T-helper 2 cell treated with Interferon-gamma antibody and Interleukin-4, amounts not matched to agents 5 μg/mL and 100 μg/mL, for 36 hours (primary cell): ENCODE measurements around the gene ZDHHC23.

Source experiments
- DNase-seq: peaks from one replicate; pipeline ENCODE4 v3.0.0; 2021; ENCODE audit warnings: low spot score
- H3K27ac Mint-ChIP-seq: one replicate; pipeline ENCODE4 v1.8.0; 2021; ENCODE audit warnings: mild to moderate bottlenecking, mixed read lengths
- H3K27me3 Mint-ChIP-seq: one replicate; pipeline ENCODE4 v1.8.0; 2021; ENCODE audit warnings: low read depth, mixed read lengths
- H3K36me3 Mint-ChIP-seq: one replicate; pipeline ENCODE4 v1.8.0; 2021; ENCODE audit warnings: low read depth, mixed read lengths
- H3K4me1 Mint-ChIP-seq: one replicate; pipeline ENCODE4 v1.8.0; 2021; ENCODE audit warnings: low read depth, mixed read lengths
- H3K4me3 Mint-ChIP-seq: one replicate; pipeline ENCODE4 v1.8.0; 2022; ENCODE audit warnings: mild to moderate bottlenecking, moderate library complexity, mixed read lengths
- H3K9me3 Mint-ChIP-seq: one replicate; pipeline ENCODE4 v1.8.0; 2021; ENCODE audit warnings: mixed read lengths

The ZDHHC23 gene, protein sequence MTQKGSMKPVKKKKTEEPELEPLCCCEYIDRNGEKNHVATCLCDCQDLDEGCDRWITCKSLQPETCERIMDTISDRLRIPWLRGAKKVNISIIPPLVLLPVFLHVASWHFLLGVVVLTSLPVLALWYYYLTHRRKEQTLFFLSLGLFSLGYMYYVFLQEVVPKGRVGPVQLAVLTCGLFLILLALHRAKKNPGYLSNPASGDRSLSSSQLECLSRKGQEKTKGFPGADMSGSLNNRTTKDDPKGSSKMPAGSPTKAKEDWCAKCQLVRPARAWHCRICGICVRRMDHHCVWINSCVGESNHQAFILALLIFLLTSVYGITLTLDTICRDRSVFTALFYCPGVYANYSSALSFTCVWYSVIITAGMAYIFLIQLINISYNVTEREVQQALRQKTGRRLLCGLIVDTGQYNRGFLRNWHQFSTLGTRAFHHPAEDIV

GRCh38 chr3:113947372-113948014 is at the start of gene ZDHHC23:
Gene ZDHHC23, plus strand, starts transcription at chr3:113948013. Its CDS starts 790 bp downstream, at chr3:113948803.
- DNase-seq, result peak; percentile 71
- peak within 1 kb of the TSS; percentile 80 for H3K4me3 Mint-ChIP-seq
- H3K36me3 Mint-ChIP-seq, result no peaks in the 10 kb centered on the region
- peak within 1 kb of the TSS; percentile 60 for H3K27ac Mint-ChIP-seq
- peaks cover 52% of the 10 kb centered on the region for H3K27me3 Mint-ChIP-seq
- peaks cover 7% of the 10 kb centered on the region for H3K4me1 Mint-ChIP-seq
- H3K9me3 Mint-ChIP-seq, result no peaks in the 10 kb centered on the region

- H3K4me1 Mint-ChIP-seq, result peaks cover 2% of the 10 kb centered on the region
- H3K27ac Mint-ChIP-seq, result no peak overlapping the region
- no peak for DNase-seq
- H3K36me3 Mint-ChIP-seq, result no peaks in the 10 kb centered on the region
- H3K4me3 Mint-ChIP-seq, result no peak overlapping the region
- no peaks in the 10 kb centered on the region for H3K9me3 Mint-ChIP-seq
- peaks cover 2% of the 10 kb centered on the region for H3K27me3 Mint-ChIP-seq
Measured at GRCh38 chr3:113898892-113899291, 48.9 kb upstream of the ZDHHC23 start.

DNA sequence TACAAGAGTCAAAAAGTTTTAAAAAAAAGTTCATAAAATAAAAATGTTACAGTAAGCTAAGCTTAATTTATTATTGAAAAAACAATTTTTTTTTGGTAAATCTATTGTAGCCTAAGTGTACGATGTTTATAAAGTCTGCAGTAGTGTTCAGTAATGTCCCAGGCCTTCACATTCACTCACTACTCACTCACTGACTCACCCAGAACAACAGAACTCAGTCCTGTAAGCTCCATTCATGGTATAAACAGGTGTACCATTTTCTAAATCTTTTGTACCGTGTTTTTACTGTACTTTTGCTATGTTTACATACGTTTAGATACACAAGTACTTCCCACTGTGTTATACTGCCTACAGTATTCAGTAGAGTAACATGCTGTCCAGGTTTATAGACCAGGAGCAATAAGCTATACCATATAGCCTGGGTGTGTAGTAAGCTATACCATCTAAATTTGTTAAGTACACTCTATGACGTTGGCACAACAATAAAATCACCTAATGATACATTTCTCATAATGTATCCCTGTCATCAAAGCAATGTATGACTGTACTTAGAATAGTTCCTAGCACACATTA is 41.2 kb upstream of the ZDHHC23 start:
- no peaks in the 10 kb centered on the region for H3K4me1 Mint-ChIP-seq
- no peaks in the 10 kb centered on the region for H3K9me3 Mint-ChIP-seq
- H3K27me3 Mint-ChIP-seq, result peaks cover 3% of the 10 kb centered on the region
- H3K4me3 Mint-ChIP-seq, result no peak overlapping the region
- H3K27ac Mint-ChIP-seq, result no peak overlapping the region
- DNase-seq, result no peak
- H3K36me3 Mint-ChIP-seq, result no peaks in the 10 kb centered on the region

DNA sequence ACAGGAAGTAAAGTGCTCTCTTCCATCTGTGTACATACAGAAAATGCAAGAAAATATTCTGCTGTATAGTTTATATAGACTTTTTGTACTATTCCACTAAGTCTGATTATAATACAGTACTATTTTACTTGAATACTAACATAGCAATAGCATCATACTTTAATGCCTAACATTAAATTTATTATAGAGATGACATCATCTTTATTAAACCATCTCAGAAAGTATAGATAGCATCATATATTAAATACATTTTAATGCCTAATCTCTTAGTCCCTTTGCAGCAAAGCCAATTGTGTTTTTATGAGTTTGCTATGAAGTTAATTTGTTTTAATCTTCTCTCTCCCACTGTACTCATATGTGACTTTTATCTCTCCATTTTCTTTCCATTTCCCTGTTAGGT is 39.7 kb upstream of the ZDHHC23 start:
- peaks cover 3% of the 10 kb centered on the region for H3K27me3 Mint-ChIP-seq
- H3K27ac Mint-ChIP-seq, result no peak overlapping the region
- no peak overlapping the region for H3K4me3 Mint-ChIP-seq
- peaks cover 5% of the 10 kb centered on the region for H3K4me1 Mint-ChIP-seq
- H3K9me3 Mint-ChIP-seq, result no peaks in the 10 kb centered on the region
- no peak for DNase-seq
- H3K36me3 Mint-ChIP-seq, result no peaks in the 10 kb centered on the region

- Mint-ChIP-seq H3K36me3 (no peaks in the 10 kb centered on the region), H3K27ac (no peak overlapping the region), H3K4me3 (no peak overlapping the region), H3K27me3 (peaks cover 5% of the 10 kb centered on the region), H3K9me3 (no peaks in the 10 kb centered on the region), H3K4me1 (peaks cover 5% of the 10 kb centered on the region)
- DNase-seq, result no peak
Measured at GRCh38 chr3:113910966-113911365, 36.8 kb upstream of the ZDHHC23 start.

- no peaks in the 10 kb centered on the region for H3K9me3 Mint-ChIP-seq
- H3K27ac Mint-ChIP-seq, result peak overlapping the region; percentile 10
- DNase-seq, result peak; percentile 18
- peaks cover 5% of the 10 kb centered on the region for H3K27me3 Mint-ChIP-seq
- H3K36me3 Mint-ChIP-seq, result no peaks in the 10 kb centered on the region
- H3K4me1 Mint-ChIP-seq, result peaks cover 5% of the 10 kb centered on the region
- H3K4me3 Mint-ChIP-seq, result peak overlapping the region; percentile 68
Measured at GRCh38 chr3:113912552-113913236, 35.1 kb upstream of the ZDHHC23 start.

DNA sequence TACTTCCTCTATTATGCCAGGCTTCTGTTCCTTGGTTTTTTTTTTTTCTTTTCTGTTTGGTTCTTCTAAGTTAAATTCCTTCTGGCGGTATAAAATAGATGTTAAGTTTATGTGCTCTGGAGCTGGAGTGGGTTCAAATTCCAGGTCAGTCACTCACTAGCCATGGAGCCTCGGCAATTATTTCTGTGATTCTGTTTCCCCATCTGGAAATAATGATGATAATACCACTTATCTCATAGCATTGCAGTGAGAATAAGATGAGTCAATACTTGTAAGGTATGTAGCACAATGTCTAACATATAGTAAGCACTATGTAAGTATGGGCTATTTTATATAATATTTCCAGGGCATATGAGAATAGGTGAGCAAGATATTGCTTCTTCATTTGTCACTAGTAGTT is 33.2 kb upstream of the ZDHHC23 start:
- Mint-ChIP-seq H3K27ac (no peak overlapping the region), H3K9me3 (no peaks in the 10 kb centered on the region), H3K4me1 (peaks cover 5% of the 10 kb centered on the region), H3K36me3 (no peaks in the 10 kb centered on the region), H3K27me3 (peaks cover 6% of the 10 kb centered on the region), H3K4me3 (no peak overlapping the region)
- no peak for DNase-seq

DNA sequence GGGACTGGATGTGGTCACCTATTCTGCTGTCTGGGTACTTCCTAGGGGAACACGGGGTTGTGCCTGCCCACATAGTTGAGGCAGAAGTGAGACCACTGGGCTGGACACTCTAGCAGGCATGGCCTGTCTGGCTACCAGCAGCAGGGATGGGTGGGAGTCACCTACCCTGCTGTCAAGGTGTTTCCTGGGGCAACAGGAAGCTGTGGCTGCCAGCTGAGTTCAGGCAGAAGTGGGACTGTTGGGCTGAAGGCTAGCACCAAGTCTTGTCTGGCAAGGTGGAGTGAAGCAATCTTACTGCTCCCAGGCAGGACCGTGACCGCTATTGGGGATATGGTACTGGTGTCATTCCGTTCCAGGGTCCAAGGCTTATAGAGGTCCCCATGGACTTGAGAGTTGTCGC is 20.3 kb upstream of the ZDHHC23 start:
- no peak overlapping the region for H3K4me3 Mint-ChIP-seq
- peaks cover 5% of the 10 kb centered on the region for H3K27me3 Mint-ChIP-seq
- DNase-seq, result no peak
- H3K27ac Mint-ChIP-seq, result no peak overlapping the region
- no peaks in the 10 kb centered on the region for H3K36me3 Mint-ChIP-seq
- no peaks in the 10 kb centered on the region for H3K4me1 Mint-ChIP-seq
- H3K9me3 Mint-ChIP-seq, result peaks cover 17% of the 10 kb centered on the region

- no peak overlapping the region for H3K27ac Mint-ChIP-seq
- no peak for DNase-seq
- peak overlapping the region; percentile 80 for H3K4me3 Mint-ChIP-seq
- no peaks in the 10 kb centered on the region for H3K36me3 Mint-ChIP-seq
- H3K9me3 Mint-ChIP-seq, result no peaks in the 10 kb centered on the region
- peaks cover 7% of the 10 kb centered on the region for H3K4me1 Mint-ChIP-seq
- H3K27me3 Mint-ChIP-seq, result peaks cover 55% of the 10 kb centered on the region
Measured at GRCh38 chr3:113946831-113947230, 982 bp upstream of the ZDHHC23 start.

DNA sequence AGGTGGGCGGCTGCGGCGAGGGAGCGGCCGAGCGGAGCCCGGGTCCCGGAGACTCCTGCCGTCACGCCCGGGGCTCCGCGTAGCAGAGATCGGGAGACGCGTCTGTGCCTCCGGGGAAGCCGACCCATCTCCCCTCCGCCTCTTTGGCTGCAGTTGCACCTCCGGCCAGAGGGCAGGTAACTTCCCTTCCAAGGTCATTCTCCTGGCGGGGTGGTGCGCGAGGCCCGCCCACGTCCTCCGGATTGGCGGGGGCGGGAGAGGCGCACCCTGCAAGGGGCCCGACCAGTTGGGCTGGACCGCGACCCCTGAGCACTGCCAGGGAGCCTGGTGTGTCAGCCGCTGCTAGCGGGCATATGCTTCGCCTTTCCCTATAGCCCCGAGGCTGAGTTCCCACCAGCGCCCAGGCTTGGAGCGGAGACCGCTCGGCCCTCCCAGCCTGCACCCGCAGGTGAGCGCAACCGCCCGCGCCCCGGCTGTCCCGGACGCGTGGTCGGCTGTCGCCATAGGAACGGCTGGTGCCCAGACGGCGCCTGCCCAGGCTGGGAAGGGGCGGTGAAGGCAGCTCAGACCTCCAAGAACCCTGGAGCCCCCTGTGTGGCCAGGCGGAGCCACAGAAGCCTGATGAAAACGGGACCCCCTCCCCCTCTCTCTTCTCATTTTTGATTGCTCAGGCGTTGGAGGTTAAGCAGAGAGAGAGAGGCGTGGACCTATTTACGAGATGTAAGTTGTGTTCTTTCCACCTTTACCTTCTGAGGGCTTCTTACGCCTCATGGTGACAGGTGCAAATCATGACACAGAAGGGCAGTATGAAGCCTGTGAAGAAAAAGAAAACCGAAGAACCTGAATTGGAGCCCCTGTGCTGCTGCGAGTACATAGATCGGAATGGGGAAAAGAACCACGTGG is 453 bp downstream of the ZDHHC23 start:
- Mint-ChIP-seq H3K9me3 (no peaks in the 10 kb centered on the region), H3K36me3 (no peaks in the 10 kb centered on the region), H3K4me3 (peak overlapping the region; percentile 60), H3K27me3 (peaks cover 53% of the 10 kb centered on the region), H3K27ac (no peak overlapping the region), H3K4me1 (peaks cover 8% of the 10 kb centered on the region)
- no peak for DNase-seq

GRCh38 chr3:113952921-113953320 is 5.1 kb downstream of the ZDHHC23 start:
- no peak for DNase-seq
- H3K9me3 Mint-ChIP-seq, result no peaks in the 10 kb centered on the region
- H3K27me3 Mint-ChIP-seq, result peaks cover 29% of the 10 kb centered on the region
- no peaks in the 10 kb centered on the region for H3K36me3 Mint-ChIP-seq
- no peak overlapping the region for H3K27ac Mint-ChIP-seq
- H3K4me1 Mint-ChIP-seq, result peaks cover 11% of the 10 kb centered on the region
- H3K4me3 Mint-ChIP-seq, result no peak overlapping the region

DNA sequence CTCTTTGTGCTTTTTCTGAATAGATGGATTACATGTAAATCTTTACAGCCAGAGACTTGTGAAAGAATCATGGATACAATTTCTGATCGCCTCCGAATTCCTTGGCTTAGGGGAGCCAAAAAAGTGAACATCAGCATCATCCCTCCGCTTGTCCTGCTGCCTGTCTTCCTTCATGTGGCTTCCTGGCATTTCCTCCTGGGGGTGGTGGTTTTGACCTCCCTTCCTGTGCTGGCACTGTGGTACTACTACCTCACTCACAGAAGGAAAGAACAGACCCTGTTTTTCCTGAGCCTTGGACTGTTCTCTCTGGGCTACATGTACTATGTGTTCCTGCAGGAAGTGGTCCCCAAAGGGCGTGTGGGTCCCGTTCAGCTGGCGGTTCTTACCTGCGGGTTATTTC is 5.9 kb downstream of the ZDHHC23 start:
- Mint-ChIP-seq H3K4me1 (peaks cover 10% of the 10 kb centered on the region), H3K36me3 (no peaks in the 10 kb centered on the region), H3K4me3 (no peak overlapping the region), H3K27me3 (peaks cover 26% of the 10 kb centered on the region), H3K9me3 (no peaks in the 10 kb centered on the region), H3K27ac (no peak overlapping the region)
- no peak for DNase-seq

DNA sequence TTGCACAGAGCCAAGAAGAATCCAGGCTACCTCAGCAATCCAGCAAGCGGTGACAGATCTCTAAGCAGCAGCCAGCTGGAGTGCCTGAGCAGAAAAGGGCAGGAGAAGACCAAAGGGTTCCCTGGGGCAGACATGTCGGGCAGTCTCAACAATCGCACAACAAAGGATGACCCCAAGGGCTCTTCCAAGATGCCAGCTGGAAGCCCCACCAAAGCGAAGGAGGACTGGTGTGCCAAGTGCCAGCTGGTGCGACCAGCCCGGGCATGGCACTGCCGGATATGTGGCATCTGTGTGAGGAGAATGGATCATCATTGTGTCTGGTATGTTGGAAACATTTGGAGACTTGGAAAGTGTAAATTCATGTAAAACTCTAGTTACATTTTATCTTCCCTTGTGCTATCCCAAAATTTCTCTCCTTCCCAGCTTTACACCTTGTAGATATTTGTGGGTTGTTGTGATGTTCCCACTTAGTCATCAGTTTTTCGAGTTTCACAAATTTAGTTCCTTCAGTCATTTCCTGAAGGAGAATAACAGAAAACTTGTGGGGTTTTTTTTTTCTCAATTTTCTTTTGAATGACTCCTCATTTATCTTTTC is 6.4 kb downstream of the ZDHHC23 start:
- DNase-seq, result no peak
- no peak overlapping the region for H3K4me3 Mint-ChIP-seq
- H3K27me3 Mint-ChIP-seq, result peaks cover 21% of the 10 kb centered on the region
- H3K36me3 Mint-ChIP-seq, result no peaks in the 10 kb centered on the region
- H3K9me3 Mint-ChIP-seq, result no peaks in the 10 kb centered on the region
- peaks cover 6% of the 10 kb centered on the region for H3K4me1 Mint-ChIP-seq
- H3K27ac Mint-ChIP-seq, result no peak overlapping the region
